Keratinocyte (primary cell): Measurements from ENCODE around the gene ARHGDIB. TPM values are rescaled to one million over a fixed set of nuclear protein-coding genes. Genes with fewer than 3 reads are reported as not detected.

Source experiments
- DNase-seq: peaks from one replicate; pipeline ENCODE4 v3.0.0-alpha.2; 2011; ENCODE audit warnings: low read depth, missing footprints, low spot score
- FAIRE-seq: peaks from 2 replicates; lab custom pipeline; 2011; peaks lifted over from hg19 to GRCh38; lab: Jason Lieb, UNC
- H2AFZ ChIP-seq: 2 replicates; pipeline ENCODE4 v1.6.0; 2012; ENCODE audit warnings: low read length, control low read depth, inconsistent platforms; ENCODE audit not compliant: control insufficient read depth
- H3K27ac ChIP-seq: 2 replicates; pipeline ENCODE4 v1.5.1; 2011; ENCODE audit warnings: low read length; ENCODE audit not compliant: control insufficient read depth, insufficient read depth
- H3K27me3 ChIP-seq: 3 replicates; pipeline ENCODE4 v1.6.0; 2011; ENCODE audit warnings: low read length; ENCODE audit not compliant: control insufficient read depth, insufficient read depth; ENCODE audit errors: extremely low read depth
- H3K36me3 ChIP-seq, 2 experiments: 2 replicates in 1 of 2; 3 replicates in 1 of 2; pipeline ENCODE4 v1.5.1; 2011; ENCODE audit warnings: low read length in 2 of 2, mild to moderate bottlenecking in 1 of 2; ENCODE audit not compliant: control insufficient read depth in 2 of 2, insufficient read depth in 2 of 2; ENCODE audit errors: extremely low read depth in 1 of 2
- H3K4me1 ChIP-seq: 3 replicates; pipeline ENCODE4 v1.5.1; 2011; ENCODE audit warnings: low read length; ENCODE audit not compliant: control insufficient read depth, insufficient read depth; ENCODE audit errors: extremely low read depth
- H3K4me2 ChIP-seq: 3 replicates; pipeline ENCODE4 v1.6.0; 2011; ENCODE audit warnings: low read depth, low read length; ENCODE audit not compliant: control insufficient read depth, insufficient read depth; ENCODE audit errors: extremely low read depth
- H3K4me3 ChIP-seq, 3 experiments: fragments of 200-600 bp in 1 of 3; sonication (generic) in 1 of 3; 2 replicates in 2 of 3; 3 replicates in 1 of 3; pipeline ENCODE4 v1.5.1; 2011 to 2016; ENCODE audit warnings: low read length in 3 of 3, mild to moderate bottlenecking in 3 of 3, control low read depth in 2 of 3, inconsistent platforms in 1 of 3, low read depth in 1 of 3, mixed read lengths in 1 of 3, mixed run types in 1 of 3, moderate library complexity in 1 of 3; ENCODE audit not compliant: control insufficient read depth in 2 of 3, insufficient read depth in 2 of 3; ENCODE audit errors: extremely low read depth in 1 of 3
- H3K79me2 ChIP-seq: 2 replicates; pipeline ENCODE4 v1.6.0; 2012; ENCODE audit warnings: low read length; ENCODE audit not compliant: control insufficient read depth, insufficient read depth
- H3K9ac ChIP-seq: 3 replicates; pipeline ENCODE4 v1.6.0; 2011; ENCODE audit warnings: low read length; ENCODE audit not compliant: control insufficient read depth, insufficient read depth; ENCODE audit errors: extremely low read depth
- H3K9me1 ChIP-seq: 3 replicates; pipeline ENCODE4 v1.6.0; 2011; ENCODE audit warnings: low read length; ENCODE audit not compliant: control insufficient read depth, insufficient read depth; ENCODE audit errors: extremely low read depth
- H3K9me3 ChIP-seq: 2 replicates; pipeline ENCODE4 v1.5.1; 2012; ENCODE audit warnings: low read depth, low read length; ENCODE audit not compliant: control insufficient read depth
- H4K20me1 ChIP-seq: 3 replicates; pipeline ENCODE4 v1.6.0; 2011; ENCODE audit warnings: low read length; ENCODE audit not compliant: control insufficient read depth, insufficient read depth; ENCODE audit errors: extremely low read depth
- EZH2 ChIP-seq: IDR thresholded peaks from one replicate; pipeline ENCODE4 v1.6.1; 2012; ENCODE audit warnings: inconsistent platforms, mild to moderate bottlenecking, low read length, moderate library complexity
- dilution Hi-C: fragments of 300-500 bp; cut with MboI; formaldehyde crosslinking; loops from one replicate; pipeline ENCODE4 v1.7.0; 2020; ENCODE audit warnings: low sequenced_read_pairs; ENCODE audit not compliant: extremely low pct_ligation_motif_present
- polyA plus RNA-seq, 5 experiments: library from polyadenylated mRNA; depleted of rRNA in 3 of 5; stranded (reverse) in 3 of 5; stranded (forward) in 1 of 5; unstranded in 1 of 5; fragments of >200 nt; gene quantifications; 1 replicate in 1 of 5; 2 replicates in 3 of 5; 3 replicates in 1 of 5; pipeline versions ENCODE4 v1.2.1 to v1.2.3, GENCODE V29; 2011 to 2012; ENCODE audit warnings: missing spikeins in 2 of 5, low read depth in 1 of 5, low replicate concordance in 1 of 5
- TF ChIP-seq, protein P1 (sequence below), 3 experiments: IDR thresholded peaks in 1 of 3; conservative IDR thresholded peaks in 1 of 3; optimal IDR thresholded peaks in 1 of 3; 2 replicates in 2 of 3; 3 replicates in 1 of 3; pipeline versions ENCODE3 to v1.5.1; 2011; ENCODE audit warnings: low read length in 3 of 3, mild to moderate bottlenecking in 3 of 3, moderate library complexity in 2 of 3, control low read depth in 1 of 3, inconsistent platforms in 1 of 3; ENCODE audit not compliant: insufficient read depth in 2 of 3; ENCODE audit errors: extremely low read depth in 1 of 3

ARHGDIB gene
- polyA plus RNA-seq, 1 donor (not counting 4 experiments of a cell fraction or from before 2014, with no cell fraction given) = 164 TPM

DNA sequence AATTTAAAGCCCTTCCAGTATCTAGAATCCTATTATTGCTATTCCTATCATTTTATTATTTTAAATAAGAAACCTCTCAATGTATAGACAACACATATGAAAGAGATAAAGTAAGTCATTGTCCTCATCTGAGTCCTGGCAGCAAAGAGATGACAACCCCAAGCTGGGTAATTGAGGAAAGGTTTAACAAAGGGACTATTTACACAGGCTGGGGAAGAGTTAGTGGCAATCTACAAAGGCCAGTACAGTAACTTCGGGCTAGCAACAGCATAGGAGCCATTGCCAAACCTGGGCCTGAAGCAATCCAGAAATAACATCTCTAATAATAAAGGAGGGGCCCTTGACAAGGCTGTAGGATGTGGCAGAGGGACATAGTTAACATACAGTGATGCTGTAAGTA lies 22.6 kb upstream of the ARHGDIB start:
- no peaks in the 10 kb centered on the region for H3K79me2 ChIP-seq
- no peaks in the 10 kb centered on the region for H3K9me1 ChIP-seq
- no peaks in the 10 kb centered on the region for H3K27me3 ChIP-seq
- H4K20me1 ChIP-seq = no peaks in the 10 kb centered on the region
- no peak overlapping the region for H3K9ac ChIP-seq
- no peak overlapping the region for H3K27ac ChIP-seq
- DNase-seq = no peak
- no peak for FAIRE-seq
- no peaks in the 10 kb centered on the region for H3K36me3 ChIP-seq
- H3K4me3 ChIP-seq = no peak overlapping the region
- H3K9me3 ChIP-seq = no peaks in the 10 kb centered on the region
- no peak for TF ChIP-seq EZH2
- TF ChIP-seq, protein P1, sequence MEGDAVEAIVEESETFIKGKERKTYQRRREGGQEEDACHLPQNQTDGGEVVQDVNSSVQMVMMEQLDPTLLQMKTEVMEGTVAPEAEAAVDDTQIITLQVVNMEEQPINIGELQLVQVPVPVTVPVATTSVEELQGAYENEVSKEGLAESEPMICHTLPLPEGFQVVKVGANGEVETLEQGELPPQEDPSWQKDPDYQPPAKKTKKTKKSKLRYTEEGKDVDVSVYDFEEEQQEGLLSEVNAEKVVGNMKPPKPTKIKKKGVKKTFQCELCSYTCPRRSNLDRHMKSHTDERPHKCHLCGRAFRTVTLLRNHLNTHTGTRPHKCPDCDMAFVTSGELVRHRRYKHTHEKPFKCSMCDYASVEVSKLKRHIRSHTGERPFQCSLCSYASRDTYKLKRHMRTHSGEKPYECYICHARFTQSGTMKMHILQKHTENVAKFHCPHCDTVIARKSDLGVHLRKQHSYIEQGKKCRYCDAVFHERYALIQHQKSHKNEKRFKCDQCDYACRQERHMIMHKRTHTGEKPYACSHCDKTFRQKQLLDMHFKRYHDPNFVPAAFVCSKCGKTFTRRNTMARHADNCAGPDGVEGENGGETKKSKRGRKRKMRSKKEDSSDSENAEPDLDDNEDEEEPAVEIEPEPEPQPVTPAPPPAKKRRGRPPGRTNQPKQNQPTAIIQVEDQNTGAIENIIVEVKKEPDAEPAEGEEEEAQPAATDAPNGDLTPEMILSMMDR (optimal IDR thresholded peaks at IDR 0.05 in 1 of 3, IDR thresholded peaks at IDR 0.05 in 1 of 3, conservative IDR thresholded peaks at IDR 0.05 in 1 of 3; ENCODE audit: extremely low read depth in 1 of 3, insufficient read depth in 2 of 3, low read length in 3 of 3) = no peak
- dilution Hi-C loops = no loop called here
- no peak overlapping the region for H2AFZ ChIP-seq
- no peaks in the 10 kb centered on the region for H3K4me1 ChIP-seq
- no peak overlapping the region for H3K4me2 ChIP-seq

DNA sequence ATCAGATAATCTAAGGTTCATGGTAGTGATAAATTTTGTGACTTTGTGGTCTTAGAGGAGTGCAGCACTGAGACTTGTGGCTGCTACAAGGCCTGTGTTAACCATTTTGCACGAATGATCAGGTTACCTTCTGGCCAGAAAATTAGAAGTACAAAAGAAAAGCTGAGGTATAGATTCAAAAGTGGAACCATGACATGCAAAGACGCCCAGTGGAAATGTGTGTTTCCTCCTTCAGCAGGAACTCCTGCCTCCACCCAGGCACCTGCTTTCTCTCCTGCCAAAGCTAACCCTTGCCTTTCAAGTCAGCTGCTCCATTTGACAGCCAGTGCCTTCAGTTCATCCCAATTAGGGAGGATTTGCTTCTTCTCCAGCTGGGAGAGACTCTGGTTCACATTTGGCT lies 21.6 kb upstream of the ARHGDIB start:
- H3K27ac ChIP-seq = no peak overlapping the region
- H3K27me3 ChIP-seq = no peaks in the 10 kb centered on the region
- no peak overlapping the region for H3K4me2 ChIP-seq
- no peaks in the 10 kb centered on the region for H4K20me1 ChIP-seq
- H3K9me3 ChIP-seq = no peaks in the 10 kb centered on the region
- no peaks in the 10 kb centered on the region for H3K36me3 ChIP-seq
- H2AFZ ChIP-seq = no peak overlapping the region
- DNase-seq (no peak), FAIRE-seq (no peak)
- no peaks in the 10 kb centered on the region for H3K9me1 ChIP-seq
- dilution Hi-C loops = no loop called here
- H3K4me1 ChIP-seq = no peaks in the 10 kb centered on the region
- TF ChIP-seq EZH2 = no peak
- H3K79me2 ChIP-seq = no peaks in the 10 kb centered on the region
- no peak overlapping the region for H3K4me3 ChIP-seq
- H3K9ac ChIP-seq = no peak overlapping the region

DNA sequence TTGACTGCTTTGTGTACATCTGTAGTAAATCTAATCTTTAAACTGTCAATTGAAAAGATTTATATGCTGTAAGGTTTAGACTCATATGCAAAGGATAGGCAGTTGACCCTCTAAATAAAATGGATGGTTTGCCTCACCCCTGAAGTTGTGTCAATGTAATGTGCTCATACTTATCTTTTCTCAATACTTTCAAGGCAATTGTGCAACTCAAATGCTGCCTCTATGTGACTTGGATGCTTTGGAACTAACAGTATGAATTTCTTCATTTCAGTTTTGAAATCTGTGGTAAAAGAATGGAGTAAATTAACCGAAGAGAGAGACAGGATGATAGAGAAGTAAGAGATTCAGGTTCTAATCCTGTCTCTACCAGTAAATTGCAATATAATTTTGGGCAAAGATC lies 21.2 kb upstream of the ARHGDIB start:
- Histone ChIP-seq H3K79me2 (no peaks in the 10 kb centered on the region), H3K9ac (no peak overlapping the region), H3K4me3 (no peak overlapping the region), H3K9me3 (no peaks in the 10 kb centered on the region), H3K4me1 (no peaks in the 10 kb centered on the region), H3K36me3 (no peaks in the 10 kb centered on the region), H3K27ac (no peak overlapping the region), H3K9me1 (no peaks in the 10 kb centered on the region), H2AFZ (no peak overlapping the region), H4K20me1 (no peaks in the 10 kb centered on the region), H3K27me3 (no peaks in the 10 kb centered on the region), H3K4me2 (no peak overlapping the region)
- TF ChIP-seq, protein P1 (optimal IDR thresholded peaks at IDR 0.05 in 1 of 3, IDR thresholded peaks at IDR 0.05 in 1 of 3, conservative IDR thresholded peaks at IDR 0.05 in 1 of 3; ENCODE audit: extremely low read depth in 1 of 3, insufficient read depth in 2 of 3, low read length in 3 of 3) = no peak
- no peak for TF ChIP-seq EZH2
- no peak for DNase-seq
- dilution Hi-C loops = no loop called here
- FAIRE-seq = no peak
